HepG2 (cell line): Measurements from ENCODE around the gene FDXACB1. TPM values are rescaled to one million over a fixed set of nuclear protein-coding genes. Genes with fewer than 3 reads are reported as not detected.

ENCODE experiments used
- FOXC1 ChIP-seq: sonication (generic); formaldehyde crosslinking; IDR thresholded peaks from 2 replicates; pipeline ENCODE4 v1.8.0; 2022; ENCODE audit warnings: mild to moderate bottlenecking, missing genetic modification reagents, borderline replicate concordance
- PHF8 ChIP-seq: sonication (generic); formaldehyde crosslinking; IDR thresholded peaks from 2 replicates; pipeline ENCODE4 v1.5.0; 2020; ENCODE audit warnings: missing genetic modification reagents
- SIN3A ChIP-seq: IDR thresholded peaks from 2 replicates; pipeline ENCODE4 v1.6.1; 2011; ENCODE audit warnings: low read depth, mild to moderate bottlenecking, control low read depth, low read length, borderline replicate concordance
- ZBTB1 ChIP-seq: sonication (generic); formaldehyde crosslinking; IDR thresholded peaks from 2 replicates; pipeline ENCODE4 v1.4.0; 2020; ENCODE audit warnings: missing genetic modification reagents, borderline replicate concordance
- ZBTB38 ChIP-seq: sonication (generic); formaldehyde crosslinking; IDR thresholded peaks from 2 replicates; pipeline ENCODE4 v1.5.1; 2020; ENCODE audit warnings: mild to moderate bottlenecking, missing genetic modification reagents
- ZNF274 ChIP-seq: sonication (generic); formaldehyde crosslinking; IDR thresholded peaks from 2 replicates; pipeline ENCODE4 v1.5.1; 2020; ENCODE audit warnings: mild to moderate bottlenecking, missing genetic modification reagents
- ZNF331 ChIP-seq: sonication (generic); formaldehyde crosslinking; IDR thresholded peaks from 2 replicates; pipeline ENCODE4 v1.4.0; 2020; ENCODE audit warnings: missing genetic modification reagents
- ZNF556 ChIP-seq: sonication (generic); formaldehyde crosslinking; IDR thresholded peaks from 2 replicates; pipeline ENCODE4 v1.4.0; 2020; ENCODE audit warnings: mild to moderate bottlenecking, missing genetic modification reagents, borderline replicate concordance
- ZNF598 ChIP-seq: sonication (generic); formaldehyde crosslinking; IDR thresholded peaks from 2 replicates; pipeline ENCODE4 v1.5.1; 2020; ENCODE audit warnings: mild to moderate bottlenecking, missing genetic modification reagents, borderline replicate concordance
- ZSCAN9 ChIP-seq: IDR thresholded peaks from 2 replicates; pipeline ENCODE4 v1.6.1; 2016; ENCODE audit warnings: borderline replicate concordance
- polyA plus RNA-seq, 8 experiments: library from polyadenylated mRNA; depleted of rRNA in 3 of 8; stranded (reverse) in 7 of 8; unstranded in 1 of 8; fragments of >200 nt; fragmentation: Illumina TruSeq in 4 of 8; extraction: Trizol in 4 of 8; gene quantifications; 2 replicates each; pipeline versions ENCODE4 v1.2.1 to v1.2.3, GENCODE V29; 2011 to 2016; ENCODE audit warnings: low read depth in 4 of 8, missing spikeins in 1 of 8, mixed read lengths in 1 of 8; ENCODE audit not compliant: insufficient read depth in 1 of 8
- total RNA-seq, 5 experiments: library from RNA; depleted of rRNA; stranded (reverse); fragments of >200 nt; fragmentation: Illumina TruSeq; extraction: Trizol; gene quantifications; 2 replicates each; pipeline ENCODE4 v1.2.3, GENCODE V29; 2016; ENCODE audit warnings: low read depth in 1 of 5
- TF ChIP-seq, protein P1 (sequence below): sonication (generic); formaldehyde crosslinking; conservative IDR thresholded peaks from 2 replicates; pipeline ENCODE4 v1.8.0; 2022; ENCODE audit warnings: mild to moderate bottlenecking, moderate library complexity, missing genetic modification reagents
- TF ChIP-seq, protein P2 (sequence below): sonication (generic); formaldehyde crosslinking; IDR thresholded peaks from 2 replicates; pipeline ENCODE4 v1.4.0; 2020; ENCODE audit warnings: missing genetic modification reagents
- TF ChIP-seq, protein P3 (sequence below): IDR thresholded peaks from 2 replicates; pipeline ENCODE4 v1.4.0; 2020; ENCODE audit warnings: mild to moderate bottlenecking, missing genetic modification reagents
- TF ChIP-seq, protein P4 (sequence below): sonication (generic); formaldehyde crosslinking; IDR thresholded peaks from 2 replicates; pipeline ENCODE4 v1.5.0; 2020; ENCODE audit warnings: missing genetic modification reagents

FDXACB1 gene
- total and polyA plus RNA-seq, 2 of the 13 experiments (the other 11 are each of a cell fraction or from before 2014, with no cell fraction given): 1.1 to 3.4 TPM

DNA sequence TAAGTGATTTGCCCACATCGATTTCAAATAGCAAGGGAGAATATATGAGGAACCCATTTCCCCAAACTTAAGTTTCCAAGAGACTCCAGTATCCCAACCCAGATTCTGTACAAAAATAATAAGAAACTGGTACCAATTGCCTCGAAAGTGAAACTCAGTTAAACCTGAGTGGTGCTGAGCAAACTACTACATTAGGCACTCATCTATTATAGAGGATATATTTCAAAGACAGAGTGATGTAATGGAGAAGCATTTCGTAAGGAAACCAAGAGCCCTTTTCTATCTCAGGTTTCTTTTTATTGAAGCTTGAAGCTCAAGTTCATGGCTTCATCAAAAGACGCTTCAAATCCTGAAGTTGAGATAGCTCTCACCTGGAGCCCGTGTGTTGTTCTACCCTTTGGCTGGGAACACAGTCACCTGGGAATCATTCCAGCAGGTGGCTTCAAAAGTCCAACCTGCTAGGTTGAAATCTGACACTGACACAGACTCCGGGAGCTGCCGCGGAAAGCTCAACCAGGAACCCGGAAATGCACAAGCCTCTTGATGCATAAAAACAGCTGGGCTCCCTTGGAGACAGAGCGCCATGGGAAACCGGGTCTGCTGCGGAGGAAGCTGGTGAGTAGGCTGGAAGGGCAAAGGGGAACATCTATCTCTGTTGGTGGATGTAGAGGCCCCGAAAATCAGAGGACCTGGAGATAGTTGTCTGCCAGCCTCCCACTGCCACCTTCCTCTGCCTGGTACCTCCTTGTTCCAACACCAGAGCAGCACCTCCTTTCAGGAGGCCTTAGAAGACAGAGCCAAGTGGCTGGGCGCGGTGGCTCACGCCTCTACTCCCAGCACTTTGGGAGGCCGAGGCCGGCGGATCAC is 39.7 kb upstream of the FDXACB1 start, which contains the start of gene C11orf52 (continued):
- TF ChIP-seq ZNF556 (CRISPR knock-in tag) (peak; percentile 8; the same call in 1 of the 2 replicates), ZBTB1 (CRISPR knock-in tag) (no peak), SIN3A (peak; percentile 97), PHF8 (CRISPR knock-in tag) (peak; percentile 41; the same call in 1 of the 2 replicates), ZNF598 (CRISPR knock-in tag) (no peak), ZBTB38 (peak; percentile 92), ZNF274 (peak; percentile 51; the same call in 1 of the 2 replicates), ZSCAN9 (CRISPR knock-in tag) (peak; percentile 63; the same call in 1 of the 2 replicates), FOXC1 (CRISPR knock-in tag) (0 out of 2 replicates have a peak, but pooled peaks have one; percentile 33), ZNF331 (CRISPR knock-in tag) (0 out of 2 replicates have a peak, but pooled peaks have one; percentile 27)
- TF ChIP-seq, protein P1, sequence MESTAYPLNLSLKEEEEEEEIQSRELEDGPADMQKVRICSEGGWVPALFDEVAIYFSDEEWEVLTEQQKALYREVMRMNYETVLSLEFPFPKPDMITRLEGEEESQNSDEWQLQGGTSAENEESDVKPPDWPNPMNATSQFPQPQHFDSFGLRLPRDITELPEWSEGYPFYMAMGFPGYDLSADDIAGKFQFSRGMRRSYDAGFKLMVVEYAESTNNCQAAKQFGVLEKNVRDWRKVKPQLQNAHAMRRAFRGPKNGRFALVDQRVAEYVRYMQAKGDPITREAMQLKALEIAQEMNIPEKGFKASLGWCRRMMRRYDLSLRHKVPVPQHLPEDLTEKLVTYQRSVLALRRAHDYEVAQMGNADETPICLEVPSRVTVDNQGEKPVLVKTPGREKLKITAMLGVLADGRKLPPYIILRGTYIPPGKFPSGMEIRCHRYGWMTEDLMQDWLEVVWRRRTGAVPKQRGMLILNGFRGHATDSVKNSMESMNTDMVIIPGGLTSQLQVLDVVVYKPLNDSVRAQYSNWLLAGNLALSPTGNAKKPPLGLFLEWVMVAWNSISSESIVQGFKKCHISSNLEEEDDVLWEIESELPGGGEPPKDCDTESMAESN (CRISPR knock-in tag): no peak
- TF ChIP-seq, protein P2, sequence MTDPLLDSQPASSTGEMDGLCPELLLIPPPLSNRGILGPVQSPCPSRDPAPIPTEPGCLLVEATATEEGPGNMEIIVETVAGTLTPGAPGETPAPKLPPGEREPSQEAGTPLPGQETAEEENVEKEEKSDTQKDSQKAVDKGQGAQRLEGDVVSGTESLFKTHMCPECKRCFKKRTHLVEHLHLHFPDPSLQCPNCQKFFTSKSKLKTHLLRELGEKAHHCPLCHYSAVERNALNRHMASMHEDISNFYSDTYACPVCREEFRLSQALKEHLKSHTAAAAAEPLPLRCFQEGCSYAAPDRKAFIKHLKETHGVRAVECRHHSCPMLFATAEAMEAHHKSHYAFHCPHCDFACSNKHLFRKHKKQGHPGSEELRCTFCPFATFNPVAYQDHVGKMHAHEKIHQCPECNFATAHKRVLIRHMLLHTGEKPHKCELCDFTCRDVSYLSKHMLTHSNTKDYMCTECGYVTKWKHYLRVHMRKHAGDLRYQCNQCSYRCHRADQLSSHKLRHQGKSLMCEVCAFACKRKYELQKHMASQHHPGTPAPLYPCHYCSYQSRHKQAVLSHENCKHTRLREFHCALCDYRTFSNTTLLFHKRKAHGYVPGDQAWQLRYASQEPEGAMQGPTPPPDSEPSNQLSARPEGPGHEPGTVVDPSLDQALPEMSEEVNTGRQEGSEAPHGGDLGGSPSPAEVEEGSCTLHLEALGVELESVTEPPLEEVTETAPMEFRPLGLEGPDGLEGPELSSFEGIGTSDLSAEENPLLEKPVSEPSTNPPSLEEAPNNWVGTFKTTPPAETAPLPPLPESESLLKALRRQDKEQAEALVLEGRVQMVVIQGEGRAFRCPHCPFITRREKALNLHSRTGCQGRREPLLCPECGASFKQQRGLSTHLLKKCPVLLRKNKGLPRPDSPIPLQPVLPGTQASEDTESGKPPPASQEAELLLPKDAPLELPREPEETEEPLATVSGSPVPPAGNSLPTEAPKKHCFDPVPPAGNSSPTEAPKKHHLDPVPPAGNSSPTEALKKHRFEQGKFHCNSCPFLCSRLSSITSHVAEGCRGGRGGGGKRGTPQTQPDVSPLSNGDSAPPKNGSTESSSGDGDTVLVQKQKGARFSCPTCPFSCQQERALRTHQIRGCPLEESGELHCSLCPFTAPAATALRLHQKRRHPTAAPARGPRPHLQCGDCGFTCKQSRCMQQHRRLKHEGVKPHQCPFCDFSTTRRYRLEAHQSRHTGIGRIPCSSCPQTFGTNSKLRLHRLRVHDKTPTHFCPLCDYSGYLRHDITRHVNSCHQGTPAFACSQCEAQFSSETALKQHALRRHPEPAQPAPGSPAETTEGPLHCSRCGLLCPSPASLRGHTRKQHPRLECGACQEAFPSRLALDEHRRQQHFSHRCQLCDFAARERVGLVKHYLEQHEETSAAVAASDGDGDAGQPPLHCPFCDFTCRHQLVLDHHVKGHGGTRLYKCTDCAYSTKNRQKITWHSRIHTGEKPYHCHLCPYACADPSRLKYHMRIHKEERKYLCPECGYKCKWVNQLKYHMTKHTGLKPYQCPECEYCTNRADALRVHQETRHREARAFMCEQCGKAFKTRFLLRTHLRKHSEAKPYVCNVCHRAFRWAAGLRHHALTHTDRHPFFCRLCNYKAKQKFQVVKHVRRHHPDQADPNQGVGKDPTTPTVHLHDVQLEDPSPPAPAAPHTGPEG (CRISPR knock-in tag): no peak
- TF ChIP-seq, protein P3, sequence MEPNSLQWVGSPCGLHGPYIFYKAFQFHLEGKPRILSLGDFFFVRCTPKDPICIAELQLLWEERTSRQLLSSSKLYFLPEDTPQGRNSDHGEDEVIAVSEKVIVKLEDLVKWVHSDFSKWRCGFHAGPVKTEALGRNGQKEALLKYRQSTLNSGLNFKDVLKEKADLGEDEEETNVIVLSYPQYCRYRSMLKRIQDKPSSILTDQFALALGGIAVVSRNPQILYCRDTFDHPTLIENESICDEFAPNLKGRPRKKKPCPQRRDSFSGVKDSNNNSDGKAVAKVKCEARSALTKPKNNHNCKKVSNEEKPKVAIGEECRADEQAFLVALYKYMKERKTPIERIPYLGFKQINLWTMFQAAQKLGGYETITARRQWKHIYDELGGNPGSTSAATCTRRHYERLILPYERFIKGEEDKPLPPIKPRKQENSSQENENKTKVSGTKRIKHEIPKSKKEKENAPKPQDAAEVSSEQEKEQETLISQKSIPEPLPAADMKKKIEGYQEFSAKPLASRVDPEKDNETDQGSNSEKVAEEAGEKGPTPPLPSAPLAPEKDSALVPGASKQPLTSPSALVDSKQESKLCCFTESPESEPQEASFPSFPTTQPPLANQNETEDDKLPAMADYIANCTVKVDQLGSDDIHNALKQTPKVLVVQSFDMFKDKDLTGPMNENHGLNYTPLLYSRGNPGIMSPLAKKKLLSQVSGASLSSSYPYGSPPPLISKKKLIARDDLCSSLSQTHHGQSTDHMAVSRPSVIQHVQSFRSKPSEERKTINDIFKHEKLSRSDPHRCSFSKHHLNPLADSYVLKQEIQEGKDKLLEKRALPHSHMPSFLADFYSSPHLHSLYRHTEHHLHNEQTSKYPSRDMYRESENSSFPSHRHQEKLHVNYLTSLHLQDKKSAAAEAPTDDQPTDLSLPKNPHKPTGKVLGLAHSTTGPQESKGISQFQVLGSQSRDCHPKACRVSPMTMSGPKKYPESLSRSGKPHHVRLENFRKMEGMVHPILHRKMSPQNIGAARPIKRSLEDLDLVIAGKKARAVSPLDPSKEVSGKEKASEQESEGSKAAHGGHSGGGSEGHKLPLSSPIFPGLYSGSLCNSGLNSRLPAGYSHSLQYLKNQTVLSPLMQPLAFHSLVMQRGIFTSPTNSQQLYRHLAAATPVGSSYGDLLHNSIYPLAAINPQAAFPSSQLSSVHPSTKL (CRISPR knock-in tag): peak; percentile 56; the same call in 1 of the 2 replicates
- TF ChIP-seq, protein P4, sequence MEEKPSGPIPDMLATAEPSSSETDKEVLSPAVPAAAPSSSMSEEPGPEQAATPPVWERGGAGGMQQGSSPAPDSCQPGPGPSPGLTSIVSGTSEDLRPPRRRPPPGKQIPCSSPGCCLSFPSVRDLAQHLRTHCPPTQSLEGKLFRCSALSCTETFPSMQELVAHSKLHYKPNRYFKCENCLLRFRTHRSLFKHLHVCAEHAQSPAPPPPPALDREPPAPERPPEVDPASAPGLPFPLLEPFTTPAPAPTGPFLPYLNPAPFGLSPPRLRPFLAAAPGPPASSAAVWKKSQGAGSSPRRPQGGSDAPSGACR (CRISPR knock-in tag): 0 out of 2 replicates have a peak, but pooled peaks have one; percentile 64
